ENCODE data around the gene PRELID3B. TPM values are rescaled to one million over a fixed set of nuclear protein-coding genes. Genes with fewer than 3 reads are reported as not detected.

Gene PRELID3B
- total RNA-seq, 1 donor from 2014 or later: 52.8 TPM

DNA sequence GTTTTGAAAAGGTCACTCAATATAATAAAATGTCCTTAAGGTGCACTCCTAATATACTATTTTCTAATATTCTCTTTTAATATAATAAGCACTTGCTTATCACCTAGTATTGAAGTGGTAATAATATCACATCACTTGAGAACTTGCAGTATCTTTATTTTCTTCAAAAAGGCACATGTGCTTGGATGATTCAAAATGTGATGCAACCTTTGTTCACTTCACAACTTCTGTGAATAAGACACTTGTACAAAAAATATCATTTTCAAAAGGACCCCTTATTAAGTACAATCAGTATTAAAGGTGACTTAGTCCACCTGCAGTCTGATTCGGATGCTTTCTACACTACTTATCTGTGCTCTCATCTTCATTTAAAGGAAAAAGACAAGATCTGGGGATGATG, 3.4 kb downstream of the PRELID3B start:
- DNase-seq (ENCODE audit: low spot score, unreplicated experiment): no peak
- H3K27ac Mint-ChIP-seq: no peak overlapping the region
- peaks cover 16% of the 10 kb centered on the region for H3K4me1 Mint-ChIP-seq (ENCODE audit: low read depth)
- TF ChIP-seq, protein P1, sequence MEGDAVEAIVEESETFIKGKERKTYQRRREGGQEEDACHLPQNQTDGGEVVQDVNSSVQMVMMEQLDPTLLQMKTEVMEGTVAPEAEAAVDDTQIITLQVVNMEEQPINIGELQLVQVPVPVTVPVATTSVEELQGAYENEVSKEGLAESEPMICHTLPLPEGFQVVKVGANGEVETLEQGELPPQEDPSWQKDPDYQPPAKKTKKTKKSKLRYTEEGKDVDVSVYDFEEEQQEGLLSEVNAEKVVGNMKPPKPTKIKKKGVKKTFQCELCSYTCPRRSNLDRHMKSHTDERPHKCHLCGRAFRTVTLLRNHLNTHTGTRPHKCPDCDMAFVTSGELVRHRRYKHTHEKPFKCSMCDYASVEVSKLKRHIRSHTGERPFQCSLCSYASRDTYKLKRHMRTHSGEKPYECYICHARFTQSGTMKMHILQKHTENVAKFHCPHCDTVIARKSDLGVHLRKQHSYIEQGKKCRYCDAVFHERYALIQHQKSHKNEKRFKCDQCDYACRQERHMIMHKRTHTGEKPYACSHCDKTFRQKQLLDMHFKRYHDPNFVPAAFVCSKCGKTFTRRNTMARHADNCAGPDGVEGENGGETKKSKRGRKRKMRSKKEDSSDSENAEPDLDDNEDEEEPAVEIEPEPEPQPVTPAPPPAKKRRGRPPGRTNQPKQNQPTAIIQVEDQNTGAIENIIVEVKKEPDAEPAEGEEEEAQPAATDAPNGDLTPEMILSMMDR (IDR thresholded peaks at IDR 0.05; ENCODE audit: unreplicated experiment): no peak
- peaks cover 14% of the 10 kb centered on the region for H3K36me3 Mint-ChIP-seq (ENCODE audit: insufficient read depth)
- H3K4me3 Mint-ChIP-seq (ENCODE audit: low read depth): no peak overlapping the region
- no peaks in the 10 kb centered on the region for H3K27me3 Mint-ChIP-seq
- no peaks in the 10 kb centered on the region for H3K9me3 Mint-ChIP-seq (ENCODE audit: low read depth)

DNA sequence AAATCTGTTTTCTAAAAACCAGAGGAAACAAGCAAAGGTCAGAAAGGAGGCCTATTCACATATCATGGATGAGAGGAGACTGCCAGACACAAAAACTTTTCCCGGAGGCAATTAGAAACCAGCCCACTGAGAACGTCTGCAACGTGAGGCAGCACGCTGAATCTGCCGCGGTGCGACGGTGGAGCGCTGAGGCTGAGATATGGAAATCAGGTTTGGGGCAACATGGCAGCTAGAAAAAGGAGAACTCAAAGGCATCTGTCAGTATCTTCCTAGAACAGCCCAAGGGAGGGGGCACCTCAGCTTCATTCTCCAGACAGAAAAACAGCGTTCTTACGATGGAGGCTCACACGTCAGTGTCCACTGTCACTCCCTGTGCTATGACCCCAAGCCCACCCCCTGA, 5.2 kb downstream of the PRELID3B start:
- Mint-ChIP-seq H3K9me3 (ENCODE audit: low read depth) (no peaks in the 10 kb centered on the region), H3K36me3 (ENCODE audit: insufficient read depth) (peaks cover 14% of the 10 kb centered on the region), H3K4me1 (ENCODE audit: low read depth) (peaks cover 18% of the 10 kb centered on the region), H3K4me3 (ENCODE audit: low read depth) (no peak overlapping the region), H3K27me3 (no peaks in the 10 kb centered on the region), H3K27ac (no peak overlapping the region)
- TF ChIP-seq, protein P1 (IDR thresholded peaks at IDR 0.05; ENCODE audit: unreplicated experiment): no peak
- no peak for DNase-seq (ENCODE audit: low spot score, unreplicated experiment)

DNA sequence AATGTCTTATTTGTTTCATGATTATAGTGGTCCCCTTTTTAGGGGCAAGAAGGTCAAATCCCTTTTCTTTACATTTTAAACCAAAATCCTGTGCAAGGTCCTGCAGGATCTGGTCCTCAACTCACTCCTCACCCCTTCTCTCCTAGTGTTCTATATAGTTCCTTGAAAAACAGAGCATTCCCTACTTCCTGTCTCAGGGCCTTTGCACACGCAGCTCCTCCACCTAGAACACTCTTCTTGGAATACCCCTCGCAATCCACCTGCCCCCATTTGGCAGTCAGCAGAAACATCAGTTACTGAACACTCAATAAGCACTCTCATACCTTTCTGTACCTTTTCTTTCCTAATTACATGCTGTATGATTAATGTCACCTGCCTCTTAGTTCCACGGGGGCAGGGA, 7.2 kb downstream of the PRELID3B start:
- H3K27ac Mint-ChIP-seq: peak overlapping the region; percentile 13
- no peaks in the 10 kb centered on the region for H3K9me3 Mint-ChIP-seq (ENCODE audit: low read depth)
- peaks cover 12% of the 10 kb centered on the region for H3K36me3 Mint-ChIP-seq (ENCODE audit: insufficient read depth)
- no peak for DNase-seq (ENCODE audit: low spot score, unreplicated experiment)
- no peak overlapping the region for H3K4me3 Mint-ChIP-seq (ENCODE audit: low read depth)
- peaks cover 13% of the 10 kb centered on the region for H3K4me1 Mint-ChIP-seq (ENCODE audit: low read depth)
- TF ChIP-seq, protein P1 (IDR thresholded peaks at IDR 0.05; ENCODE audit: unreplicated experiment): no peak
- H3K27me3 Mint-ChIP-seq: no peaks in the 10 kb centered on the region

DNA sequence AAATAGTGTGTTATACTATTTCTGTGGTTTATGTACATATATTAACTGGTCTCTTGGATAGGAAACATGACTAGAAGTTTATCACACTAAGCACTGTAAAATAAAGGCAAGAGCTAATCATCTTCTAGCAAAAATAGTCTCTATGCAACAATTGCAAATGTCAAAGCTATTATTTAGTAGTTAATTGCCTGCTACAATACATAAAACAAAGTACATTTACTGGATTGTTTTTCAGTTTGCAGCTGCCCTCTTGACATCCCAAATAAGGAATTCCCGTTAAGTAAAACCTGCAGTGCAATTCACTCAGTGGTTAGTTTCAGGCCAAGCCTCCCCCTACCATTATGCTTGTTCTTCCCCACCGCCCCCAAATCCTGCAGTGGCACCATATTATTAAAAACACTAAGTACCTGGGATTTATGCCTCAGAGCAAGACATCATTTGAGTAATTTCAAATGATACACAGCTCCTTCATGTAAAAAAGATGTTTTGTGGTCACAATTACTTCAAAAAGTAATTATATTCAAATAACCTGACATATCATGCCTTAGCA, 8.9 kb downstream of the PRELID3B start:
- no peak overlapping the region for H3K4me3 Mint-ChIP-seq (ENCODE audit: low read depth)
- DNase-seq (ENCODE audit: low spot score, unreplicated experiment): no peak
- TF ChIP-seq, protein P1 (IDR thresholded peaks at IDR 0.05; ENCODE audit: unreplicated experiment): no peak
- H3K27me3 Mint-ChIP-seq: no peaks in the 10 kb centered on the region
- no peaks in the 10 kb centered on the region for H3K9me3 Mint-ChIP-seq (ENCODE audit: low read depth)
- H3K4me1 Mint-ChIP-seq (ENCODE audit: low read depth): peaks cover 18% of the 10 kb centered on the region
- H3K27ac Mint-ChIP-seq: no peak overlapping the region
- peaks cover 17% of the 10 kb centered on the region for H3K36me3 Mint-ChIP-seq (ENCODE audit: insufficient read depth)

DNA sequence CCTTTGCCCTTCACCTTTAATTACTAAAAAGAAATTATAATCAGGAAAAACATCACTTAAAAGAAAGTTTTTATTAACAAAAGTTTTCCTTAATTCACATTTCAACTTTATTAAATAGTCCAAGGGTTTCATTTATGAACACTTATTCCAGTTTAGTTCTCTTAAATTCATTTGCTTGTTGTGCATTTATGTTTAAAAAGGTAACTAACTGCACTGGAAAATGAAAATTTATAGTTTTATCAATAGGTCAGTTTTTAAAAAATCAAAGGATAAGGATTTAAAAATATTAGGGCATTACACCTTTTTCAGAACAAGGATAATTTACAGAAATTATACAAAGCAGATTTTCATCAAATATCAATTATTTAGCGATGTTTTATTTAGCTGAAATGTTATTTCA, 9.5 kb downstream of the PRELID3B start:
- Mint-ChIP-seq H3K36me3 (ENCODE audit: insufficient read depth) (peaks cover 17% of the 10 kb centered on the region), H3K4me1 (ENCODE audit: low read depth) (peaks cover 21% of the 10 kb centered on the region), H3K9me3 (ENCODE audit: low read depth) (no peaks in the 10 kb centered on the region), H3K27ac (peak overlapping the region; percentile 88), H3K4me3 (ENCODE audit: low read depth) (peak overlapping the region; percentile 93), H3K27me3 (no peaks in the 10 kb centered on the region)
- no peak for DNase-seq (ENCODE audit: low spot score, unreplicated experiment)
- TF ChIP-seq, protein P1 (IDR thresholded peaks at IDR 0.05; ENCODE audit: unreplicated experiment): no peak

Data from progenitor cell of endocrine pancreas (in vitro differentiated cells).